Fibroblast of lung (primary cell): ENCODE data around the gene MRPL46. TPM values are rescaled to one million over a fixed set of nuclear protein-coding genes. Genes with fewer than 3 reads are reported as not detected.

ENCODE experiments used
- DNase-seq, 2 donors: peaks; one replicate each; pipeline versions ENCODE4 v3.0.0 to v3.0.0-alpha.2; 2010; ENCODE audit warnings: low read depth in 2 of 2
- H2AFZ ChIP-seq: 2 replicates; pipeline ENCODE4 v1.5.1; 2012; ENCODE audit warnings: low read length, control low read depth, inconsistent platforms
- H3K27ac ChIP-seq: 2 replicates; pipeline ENCODE4 v1.5.1; 2011; ENCODE audit warnings: low read length, control low read depth; ENCODE audit not compliant: insufficient read depth
- H3K27me3 ChIP-seq: 2 replicates; pipeline ENCODE4 v1.5.1; 2011; ENCODE audit warnings: mild to moderate bottlenecking, low read length; ENCODE audit not compliant: control insufficient read depth, insufficient read depth
- H3K36me3 ChIP-seq: 2 replicates; pipeline ENCODE4 v1.5.1; 2011; ENCODE audit warnings: low read length; ENCODE audit not compliant: control insufficient read depth, insufficient read depth
- H3K4me1 ChIP-seq: 2 replicates; pipeline ENCODE4 v1.5.1; 2011; ENCODE audit warnings: low read length; ENCODE audit not compliant: control insufficient read depth, insufficient read depth; ENCODE audit errors: extremely low read depth
- H3K4me2 ChIP-seq: 2 replicates; pipeline ENCODE4 v1.5.1; 2011; ENCODE audit warnings: low read length, control low read depth; ENCODE audit not compliant: insufficient read depth; ENCODE audit errors: extremely low read depth
- H3K4me3 ChIP-seq, 4 experiments: fragments of 200-600 bp in 1 of 4; sonication (generic) in 1 of 4; replicated peaks in 1 of 4; 2 replicates each; pipeline ENCODE4 v1.5.1; 2011 to 2016; ENCODE audit warnings: low read length in 4 of 4, low read depth in 3 of 4, mild to moderate bottlenecking in 3 of 4, control low read depth in 2 of 4, inconsistent platforms in 1 of 4, mixed read lengths in 1 of 4; ENCODE audit not compliant: insufficient read depth in 1 of 4; ENCODE audit errors: control extremely low read depth in 1 of 4
- H3K79me2 ChIP-seq: 2 replicates; pipeline ENCODE4 v1.5.1; 2012; ENCODE audit warnings: mild to moderate bottlenecking, low read length, inconsistent platforms; ENCODE audit not compliant: control insufficient read depth, insufficient read depth
- H3K9ac ChIP-seq: 2 replicates; pipeline ENCODE4 v1.5.1; 2011; ENCODE audit warnings: mild to moderate bottlenecking, low read length, control low read depth; ENCODE audit not compliant: insufficient read depth
- H3K9me3 ChIP-seq: 2 replicates; pipeline ENCODE4 v1.5.1; 2012; ENCODE audit warnings: low read depth, low read length; ENCODE audit not compliant: control insufficient read depth, insufficient read depth
- H4K20me1 ChIP-seq: 2 replicates; pipeline ENCODE4 v1.5.1; 2011; ENCODE audit warnings: low read length; ENCODE audit not compliant: control insufficient read depth, insufficient read depth; ENCODE audit errors: extremely low read depth
- CTCF ChIP-seq, 2 donors: IDR thresholded peaks in 1 of 2; conservative IDR thresholded peaks in 1 of 2; 1 replicate in 1 of 2; 2 replicates in 1 of 2; pipeline ENCODE4 v1.5.1; 2011 to 2012; ENCODE audit warnings: low read length in 2 of 2, control low read depth in 1 of 2, inconsistent platforms in 1 of 2, low read depth in 1 of 2, mild to moderate bottlenecking in 1 of 2
- EZH2 ChIP-seq: IDR thresholded peaks from 2 replicates; pipeline ENCODE4 v1.5.1; 2012; ENCODE audit warnings: low read length, control low read depth, mild to moderate bottlenecking; ENCODE audit errors: missing control alignments
- polyA plus RNA-seq, 2 donors: library from polyadenylated mRNA; depleted of rRNA in 1 of 2; stranded (reverse) in 1 of 2; unstranded in 1 of 2; fragments of >200 nt; gene quantifications; 2 replicates each; pipeline ENCODE4 v1.2.1, GENCODE V29; 2011 to 2012; ENCODE audit warnings: missing spikeins in 1 of 2
- total RNA-seq: library from RNA; depleted of rRNA; stranded (reverse); fragments of >200 nt; gene quantifications from 2 replicates; pipeline ENCODE4 v1.2.1, GENCODE V29; 2014

MRPL46 gene
- total and polyA plus RNA-seq, 2 donors (not counting 1 experiment from before 2014, with no cell fraction given), result 13.7 to 21.4 TPM

- TF ChIP-seq CTCF (conservative IDR thresholded peaks at IDR 0.05 in 1 of 2, IDR thresholded peaks at IDR 0.05 in 1 of 2; ENCODE audit: low read depth in 1 of 2, low read length in 2 of 2) (no peak), EZH2 (no peak)
- H3K27me3 ChIP-seq, result peaks cover 5% of the 10 kb centered on the region
- H3K79me2 ChIP-seq, result no peaks in the 10 kb centered on the region
- H3K4me1 ChIP-seq, result no peaks in the 10 kb centered on the region
- H3K9me3 ChIP-seq, result no peaks in the 10 kb centered on the region
- DNase-seq, result no peak
- H2AFZ ChIP-seq, result no peak overlapping the region
- no peak overlapping the region for H3K9ac ChIP-seq
- H3K4me3 ChIP-seq, result no peak overlapping the region
- H3K36me3 ChIP-seq, result no peaks in the 10 kb centered on the region
- no peaks in the 10 kb centered on the region for H4K20me1 ChIP-seq
- H3K27ac ChIP-seq, result no peak overlapping the region
- H3K4me2 ChIP-seq, result no peak overlapping the region
These were observed 34.0 kb downstream of the MRPL46 start for GRCh38 chr15:88433046-88433685.

- no peak overlapping the region for H3K9ac ChIP-seq
- H3K4me1 ChIP-seq, result no peaks in the 10 kb centered on the region
- no peak overlapping the region for H3K27ac ChIP-seq
- no peak for DNase-seq
- peaks cover 5% of the 10 kb centered on the region for H3K27me3 ChIP-seq
- TF ChIP-seq CTCF (conservative IDR thresholded peaks at IDR 0.05 in 1 of 2, IDR thresholded peaks at IDR 0.05 in 1 of 2; ENCODE audit: low read depth in 1 of 2, low read length in 2 of 2), result no peak
- TF ChIP-seq EZH2, result no peak
- no peaks in the 10 kb centered on the region for H3K36me3 ChIP-seq
- no peak overlapping the region for H3K4me2 ChIP-seq
- H3K9me3 ChIP-seq, result no peaks in the 10 kb centered on the region
- no peak overlapping the region for H2AFZ ChIP-seq
- H3K79me2 ChIP-seq, result no peaks in the 10 kb centered on the region
- H3K4me3 ChIP-seq, result no peak overlapping the region
- H4K20me1 ChIP-seq, result no peaks in the 10 kb centered on the region
These were observed 35.7 kb downstream of the MRPL46 start for GRCh38 chr15:88431441-88431840.

- Histone ChIP-seq H3K36me3 (no peaks in the 10 kb centered on the region), H3K9ac (no peak overlapping the region), H3K79me2 (no peaks in the 10 kb centered on the region), H3K4me1 (no peaks in the 10 kb centered on the region), H3K9me3 (no peaks in the 10 kb centered on the region), H4K20me1 (no peaks in the 10 kb centered on the region), H2AFZ (no peak overlapping the region), H3K27ac (no peak overlapping the region), H3K4me2 (no peak overlapping the region), H3K27me3 (peaks cover 5% of the 10 kb centered on the region), H3K4me3 (no peak overlapping the region)
- no peak for DNase-seq
- TF ChIP-seq EZH2, result no peak
- TF ChIP-seq CTCF (conservative IDR thresholded peaks at IDR 0.05 in 1 of 2, IDR thresholded peaks at IDR 0.05 in 1 of 2; ENCODE audit: low read depth in 1 of 2, low read length in 2 of 2), result no peak
These were observed 37.1 kb downstream of the MRPL46 start for GRCh38 chr15:88430051-88430450.
